ENCODE results near the gene CREB5.

CREB5 gene

DNA sequence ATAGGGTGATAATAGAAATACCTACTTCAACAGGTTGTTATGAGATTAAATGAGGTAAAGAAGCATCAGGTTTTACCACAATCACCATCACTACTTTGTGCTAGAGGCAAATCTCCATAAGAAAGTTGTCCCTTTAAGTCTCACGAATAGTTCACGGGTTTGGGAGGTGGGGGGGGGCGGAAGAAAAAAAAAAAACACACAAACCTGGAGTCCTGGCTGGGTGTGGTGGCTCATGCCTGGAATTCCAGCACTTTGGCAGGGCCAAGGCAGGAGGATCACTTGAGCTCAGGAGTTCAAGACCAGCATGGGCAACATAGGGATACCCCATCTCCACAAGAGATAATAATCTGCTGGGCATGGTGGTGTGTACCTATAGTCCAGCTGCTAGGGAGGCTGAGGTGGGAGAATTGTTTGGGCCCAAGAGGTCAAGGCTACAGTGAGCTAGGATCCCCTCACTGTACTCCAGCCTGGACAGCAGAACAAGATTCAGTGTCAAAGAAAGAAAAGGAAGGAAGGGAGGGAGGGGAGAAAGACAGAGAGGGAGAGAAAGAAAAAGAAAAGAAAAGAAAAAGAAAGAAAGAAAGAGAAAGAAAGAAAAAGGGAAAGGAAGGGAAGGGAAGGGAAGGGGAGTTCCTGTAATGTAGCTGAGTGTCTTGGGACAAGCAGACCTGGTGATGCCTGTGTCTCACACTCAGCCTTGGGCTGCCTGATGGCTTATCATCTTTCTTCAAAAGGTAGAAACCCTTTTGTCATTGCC lies 231.4 kb downstream of the CREB5 start:
- H3K27ac ChIP-seq (ENCODE audit: low read depth, low read length): no peak overlapping the region
- H3K9me3 ChIP-seq (ENCODE audit: control insufficient read depth, insufficient read depth, low read depth, low read length): no peaks in the 10 kb centered on the region
- H3K27me3 ChIP-seq (ENCODE audit: control insufficient read depth, insufficient read depth, low read length): no peaks in the 10 kb centered on the region
- H3K9ac ChIP-seq (ENCODE audit: low read length): no peak overlapping the region
- no peak overlapping the region for H3K4me3 ChIP-seq (ENCODE audit: low read depth, low read length)
- no peaks in the 10 kb centered on the region for H3K36me3 ChIP-seq (ENCODE audit: control insufficient read depth, insufficient read depth, low read length)
- peaks cover 20% of the 10 kb centered on the region for H3K4me1 ChIP-seq (ENCODE audit: control insufficient read depth, insufficient read depth, low read length)

DNA sequence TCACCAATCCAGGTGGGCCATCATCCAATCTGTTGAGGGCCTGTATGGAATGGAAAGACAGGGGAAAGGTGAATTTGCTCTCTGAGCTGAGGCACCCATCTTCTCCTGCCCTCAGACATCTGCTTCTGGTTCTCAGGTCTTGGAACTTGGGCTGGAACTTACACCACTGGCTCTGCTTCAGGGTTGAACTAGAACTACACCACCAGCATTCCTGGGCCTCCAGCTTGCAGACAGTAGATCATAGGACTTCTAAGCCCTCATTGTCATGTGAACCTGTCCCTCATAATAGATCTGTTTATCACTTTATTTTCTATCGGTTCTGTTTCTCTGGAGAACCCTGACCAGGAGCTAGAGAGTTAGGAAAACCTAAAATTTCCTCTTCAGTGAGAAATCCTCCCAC lies 233.5 kb downstream of the CREB5 start:
- Histone ChIP-seq H3K27me3 (ENCODE audit: control insufficient read depth, insufficient read depth, low read length) (no peaks in the 10 kb centered on the region), H3K4me1 (ENCODE audit: control insufficient read depth, insufficient read depth, low read length) (peaks cover 20% of the 10 kb centered on the region), H3K36me3 (ENCODE audit: control insufficient read depth, insufficient read depth, low read length) (no peaks in the 10 kb centered on the region), H3K9me3 (ENCODE audit: control insufficient read depth, insufficient read depth, low read depth, low read length) (no peaks in the 10 kb centered on the region), H3K4me3 (ENCODE audit: low read depth, low read length) (no peak overlapping the region), H3K9ac (ENCODE audit: low read length) (no peak overlapping the region), H3K27ac (ENCODE audit: low read depth, low read length) (no peak overlapping the region)

DNA sequence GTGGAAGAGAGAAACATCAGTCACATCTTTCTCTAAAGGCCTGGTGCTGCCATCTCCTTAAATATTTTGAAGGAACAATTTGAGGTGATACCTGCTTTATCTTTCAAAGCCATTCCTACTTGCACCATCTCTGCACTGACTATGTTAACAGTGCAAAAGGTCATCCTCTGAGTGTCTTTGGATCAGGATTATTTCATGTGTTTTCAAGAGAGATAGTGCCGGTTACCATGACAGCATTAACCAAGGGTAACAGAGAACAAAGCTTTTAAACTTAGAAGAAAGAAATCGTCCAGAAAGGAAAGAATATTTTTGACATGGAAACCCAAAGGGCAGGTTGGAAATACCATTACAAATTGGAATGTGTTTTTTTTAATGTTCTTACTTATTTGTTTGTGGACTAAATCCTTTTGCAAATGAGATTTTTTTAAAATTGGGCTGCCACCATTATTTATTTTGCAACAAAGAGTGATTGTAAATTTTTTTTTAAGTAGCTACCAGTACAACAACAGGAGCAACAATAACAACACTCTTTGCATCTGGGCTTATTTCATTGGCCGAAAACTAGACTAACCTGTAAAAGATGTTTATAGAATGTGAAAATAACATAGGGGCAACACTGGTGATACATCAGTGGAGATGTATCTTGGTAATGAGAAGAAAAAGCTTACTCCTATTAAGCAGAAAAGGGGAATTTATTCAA lies 234.2 kb downstream of the CREB5 start:
- Histone ChIP-seq H3K36me3 (ENCODE audit: control insufficient read depth, insufficient read depth, low read length) (no peaks in the 10 kb centered on the region), H3K9me3 (ENCODE audit: control insufficient read depth, insufficient read depth, low read depth, low read length) (no peaks in the 10 kb centered on the region), H3K4me1 (ENCODE audit: control insufficient read depth, insufficient read depth, low read length) (peaks cover 20% of the 10 kb centered on the region), H3K27ac (ENCODE audit: low read depth, low read length) (no peak overlapping the region), H3K27me3 (ENCODE audit: control insufficient read depth, insufficient read depth, low read length) (no peaks in the 10 kb centered on the region), H3K4me3 (ENCODE audit: low read depth, low read length) (no peak overlapping the region), H3K9ac (ENCODE audit: low read length) (no peak overlapping the region)

DNA sequence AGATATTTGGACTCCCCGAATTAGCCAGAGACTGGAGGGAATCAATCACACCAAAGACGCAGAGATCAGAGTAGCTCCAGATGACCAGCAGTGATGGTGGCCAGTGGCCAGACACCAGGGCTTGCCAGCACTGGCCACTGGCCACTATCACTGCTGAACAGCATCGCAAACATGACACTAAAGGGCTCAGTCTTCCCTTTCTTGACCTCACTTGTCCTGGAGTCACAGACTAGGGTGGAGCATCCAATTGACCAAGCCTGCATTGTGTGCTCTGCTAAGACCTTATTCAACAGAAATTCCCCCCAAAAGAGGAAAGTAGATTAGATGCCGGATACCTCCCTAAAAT lies 234.7 kb downstream of the CREB5 start:
- Histone ChIP-seq H3K4me1 (ENCODE audit: control insufficient read depth, insufficient read depth, low read length) (peaks cover 20% of the 10 kb centered on the region), H3K27me3 (ENCODE audit: control insufficient read depth, insufficient read depth, low read length) (no peaks in the 10 kb centered on the region), H3K9ac (ENCODE audit: low read length) (no peak overlapping the region), H3K36me3 (ENCODE audit: control insufficient read depth, insufficient read depth, low read length) (no peaks in the 10 kb centered on the region), H3K4me3 (ENCODE audit: low read depth, low read length) (no peak overlapping the region), H3K27ac (ENCODE audit: low read depth, low read length) (no peak overlapping the region), H3K9me3 (ENCODE audit: control insufficient read depth, insufficient read depth, low read depth, low read length) (no peaks in the 10 kb centered on the region)

GRCh38 chr7:28649189-28649588 lies 236.9 kb downstream of the CREB5 start:
- no peaks in the 10 kb centered on the region for H3K27me3 ChIP-seq (ENCODE audit: control insufficient read depth, insufficient read depth, low read length)
- no peak overlapping the region for H3K27ac ChIP-seq (ENCODE audit: low read depth, low read length)
- H3K9ac ChIP-seq (ENCODE audit: low read length): no peak overlapping the region
- no peaks in the 10 kb centered on the region for H3K9me3 ChIP-seq (ENCODE audit: control insufficient read depth, insufficient read depth, low read depth, low read length)
- H3K4me3 ChIP-seq (ENCODE audit: low read depth, low read length): no peak overlapping the region
- H3K4me1 ChIP-seq (ENCODE audit: control insufficient read depth, insufficient read depth, low read length): no peaks in the 10 kb centered on the region
- H3K36me3 ChIP-seq (ENCODE audit: control insufficient read depth, insufficient read depth, low read length): no peaks in the 10 kb centered on the region

DNA sequence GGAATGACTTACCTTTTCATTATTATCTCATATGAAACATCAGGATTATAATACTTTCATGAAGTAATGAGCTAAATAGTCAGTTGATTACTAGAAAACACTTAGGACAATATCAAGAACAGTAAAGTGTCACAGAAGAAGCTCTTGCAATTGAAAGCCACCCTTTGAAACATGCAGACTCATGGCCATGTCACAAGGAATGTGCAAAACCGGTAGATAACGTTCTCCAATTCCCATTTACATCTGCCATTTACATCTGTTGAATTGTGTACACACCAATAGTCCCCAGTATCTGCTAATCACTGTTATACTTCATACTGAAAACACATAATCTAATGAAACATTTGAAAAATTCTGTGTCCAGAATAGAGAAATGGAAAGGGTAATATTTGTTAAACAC lies 237.5 kb downstream of the CREB5 start:
- Histone ChIP-seq H3K9ac (ENCODE audit: low read length) (no peak overlapping the region), H3K36me3 (ENCODE audit: control insufficient read depth, insufficient read depth, low read length) (no peaks in the 10 kb centered on the region), H3K27ac (ENCODE audit: low read depth, low read length) (no peak overlapping the region), H3K4me1 (ENCODE audit: control insufficient read depth, insufficient read depth, low read length) (no peaks in the 10 kb centered on the region), H3K27me3 (ENCODE audit: control insufficient read depth, insufficient read depth, low read length) (no peaks in the 10 kb centered on the region), H3K4me3 (ENCODE audit: low read depth, low read length) (no peak overlapping the region), H3K9me3 (ENCODE audit: control insufficient read depth, insufficient read depth, low read depth, low read length) (no peaks in the 10 kb centered on the region)

GRCh38 chr7:28654110-28654509 lies 241.8 kb downstream of the CREB5 start:
- Histone ChIP-seq H3K4me1 (ENCODE audit: control insufficient read depth, insufficient read depth, low read length) (no peaks in the 10 kb centered on the region), H3K36me3 (ENCODE audit: control insufficient read depth, insufficient read depth, low read length) (no peaks in the 10 kb centered on the region), H3K4me3 (ENCODE audit: low read depth, low read length) (no peak overlapping the region), H3K27me3 (ENCODE audit: control insufficient read depth, insufficient read depth, low read length) (no peaks in the 10 kb centered on the region), H3K9me3 (ENCODE audit: control insufficient read depth, insufficient read depth, low read depth, low read length) (peaks cover 2% of the 10 kb centered on the region; the same call in 1 of the 2 replicates), H3K27ac (ENCODE audit: low read depth, low read length) (no peak overlapping the region), H3K9ac (ENCODE audit: low read length) (no peak overlapping the region)

GRCh38 chr7:28656529-28656928 lies 244.2 kb downstream of the CREB5 start:
- no peak overlapping the region for H3K27ac ChIP-seq (ENCODE audit: low read depth, low read length)
- H3K4me3 ChIP-seq (ENCODE audit: low read depth, low read length): no peak overlapping the region
- H3K4me1 ChIP-seq (ENCODE audit: control insufficient read depth, insufficient read depth, low read length): no peaks in the 10 kb centered on the region
- H3K36me3 ChIP-seq (ENCODE audit: control insufficient read depth, insufficient read depth, low read length): no peaks in the 10 kb centered on the region
- H3K9ac ChIP-seq (ENCODE audit: low read length): no peak overlapping the region
- H3K9me3 ChIP-seq (ENCODE audit: control insufficient read depth, insufficient read depth, low read depth, low read length): peaks cover 17% of the 10 kb centered on the region
- H3K27me3 ChIP-seq (ENCODE audit: control insufficient read depth, insufficient read depth, low read length): no peaks in the 10 kb centered on the region

DNA sequence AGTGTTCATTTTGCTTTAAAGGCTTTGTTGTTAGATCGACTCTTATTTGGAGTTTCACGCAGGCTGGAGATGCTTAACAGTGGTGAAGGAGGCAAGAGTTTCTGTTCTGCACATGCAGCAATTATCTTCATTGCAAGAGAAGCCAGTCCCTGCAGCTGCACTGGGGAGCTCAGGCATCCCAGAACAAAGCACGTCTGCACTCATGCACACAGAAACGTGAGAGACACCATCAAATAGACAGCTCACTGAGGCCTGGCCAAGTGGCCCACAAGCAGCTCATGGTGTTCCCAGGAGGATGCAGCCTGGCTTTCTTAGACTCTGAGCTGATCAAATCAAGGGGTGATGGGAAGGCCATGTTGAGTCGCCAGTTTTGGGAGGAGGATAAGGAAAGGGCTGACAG lies 246.1 kb downstream of the CREB5 start:
- no peak overlapping the region for H3K9ac ChIP-seq (ENCODE audit: low read length)
- no peaks in the 10 kb centered on the region for H3K4me1 ChIP-seq (ENCODE audit: control insufficient read depth, insufficient read depth, low read length)
- peaks cover 17% of the 10 kb centered on the region for H3K9me3 ChIP-seq (ENCODE audit: control insufficient read depth, insufficient read depth, low read depth, low read length)
- no peaks in the 10 kb centered on the region for H3K27me3 ChIP-seq (ENCODE audit: control insufficient read depth, insufficient read depth, low read length)
- H3K4me3 ChIP-seq (ENCODE audit: low read depth, low read length): no peak overlapping the region
- no peaks in the 10 kb centered on the region for H3K36me3 ChIP-seq (ENCODE audit: control insufficient read depth, insufficient read depth, low read length)
- no peak overlapping the region for H3K27ac ChIP-seq (ENCODE audit: low read depth, low read length)

GRCh38 chr7:28660132-28660531 lies 247.8 kb downstream of the CREB5 start:
- no peak overlapping the region for H3K9ac ChIP-seq (ENCODE audit: low read length)
- no peaks in the 10 kb centered on the region for H3K4me1 ChIP-seq (ENCODE audit: control insufficient read depth, insufficient read depth, low read length)
- no peaks in the 10 kb centered on the region for H3K36me3 ChIP-seq (ENCODE audit: control insufficient read depth, insufficient read depth, low read length)
- H3K27ac ChIP-seq (ENCODE audit: low read depth, low read length): no peak overlapping the region
- H3K4me3 ChIP-seq (ENCODE audit: low read depth, low read length): no peak overlapping the region
- H3K27me3 ChIP-seq (ENCODE audit: control insufficient read depth, insufficient read depth, low read length): no peaks in the 10 kb centered on the region
- H3K9me3 ChIP-seq (ENCODE audit: control insufficient read depth, insufficient read depth, low read depth, low read length): peaks cover 17% of the 10 kb centered on the region

DNA sequence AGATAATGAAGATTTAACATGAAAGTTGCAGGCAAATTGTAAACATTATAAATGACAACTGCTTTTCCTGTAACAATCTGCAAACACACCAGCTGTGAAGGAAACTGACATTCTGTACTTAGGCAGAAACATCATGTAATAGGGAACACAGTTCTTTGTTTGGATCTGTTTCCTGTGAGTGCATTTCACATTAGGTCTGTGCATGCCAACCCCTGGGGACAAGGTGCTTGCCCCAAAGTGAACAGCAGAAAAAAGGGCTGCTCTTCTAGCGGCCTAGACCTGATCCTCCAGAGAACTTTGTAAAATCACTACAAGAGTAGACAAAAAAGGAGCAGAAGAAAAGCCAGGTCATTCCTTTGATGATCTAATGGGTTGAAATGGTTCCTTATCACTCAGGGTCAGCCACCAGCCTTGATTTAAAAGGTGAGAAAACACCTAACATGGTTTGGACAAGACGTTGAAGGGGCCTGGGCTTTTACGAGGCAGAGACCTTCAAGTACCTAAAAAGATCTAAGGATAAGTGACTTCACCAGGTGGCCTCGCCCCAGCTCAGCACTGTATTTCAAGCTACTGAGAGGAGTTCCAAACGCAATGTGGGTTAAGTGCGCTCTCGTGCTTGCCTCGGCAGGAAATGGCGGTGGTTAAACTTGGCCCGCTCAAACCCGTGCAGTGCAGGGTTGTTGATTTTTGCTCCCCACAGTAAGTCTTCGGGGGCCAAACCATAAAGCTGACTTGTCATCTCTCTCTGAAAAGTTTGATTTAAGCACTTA lies 249.7 kb downstream of the CREB5 start:
- H3K27ac ChIP-seq (ENCODE audit: low read depth, low read length): no peak overlapping the region
- H3K4me1 ChIP-seq (ENCODE audit: control insufficient read depth, insufficient read depth, low read length): 0 out of 2 replicates have a peak, but pooled peaks cover 2% of the 10 kb centered on the region
- H3K9me3 ChIP-seq (ENCODE audit: control insufficient read depth, insufficient read depth, low read depth, low read length): peaks cover 17% of the 10 kb centered on the region
- no peaks in the 10 kb centered on the region for H3K27me3 ChIP-seq (ENCODE audit: control insufficient read depth, insufficient read depth, low read length)
- H3K4me3 ChIP-seq (ENCODE audit: low read depth, low read length): no peak overlapping the region
- H3K9ac ChIP-seq (ENCODE audit: low read length): no peak overlapping the region
- H3K36me3 ChIP-seq (ENCODE audit: control insufficient read depth, insufficient read depth, low read length): no peaks in the 10 kb centered on the region

All from HUES6 (cell line).